ENCODE results near the gene TUBGCP4.

The TUBGCP4 gene

DNA sequence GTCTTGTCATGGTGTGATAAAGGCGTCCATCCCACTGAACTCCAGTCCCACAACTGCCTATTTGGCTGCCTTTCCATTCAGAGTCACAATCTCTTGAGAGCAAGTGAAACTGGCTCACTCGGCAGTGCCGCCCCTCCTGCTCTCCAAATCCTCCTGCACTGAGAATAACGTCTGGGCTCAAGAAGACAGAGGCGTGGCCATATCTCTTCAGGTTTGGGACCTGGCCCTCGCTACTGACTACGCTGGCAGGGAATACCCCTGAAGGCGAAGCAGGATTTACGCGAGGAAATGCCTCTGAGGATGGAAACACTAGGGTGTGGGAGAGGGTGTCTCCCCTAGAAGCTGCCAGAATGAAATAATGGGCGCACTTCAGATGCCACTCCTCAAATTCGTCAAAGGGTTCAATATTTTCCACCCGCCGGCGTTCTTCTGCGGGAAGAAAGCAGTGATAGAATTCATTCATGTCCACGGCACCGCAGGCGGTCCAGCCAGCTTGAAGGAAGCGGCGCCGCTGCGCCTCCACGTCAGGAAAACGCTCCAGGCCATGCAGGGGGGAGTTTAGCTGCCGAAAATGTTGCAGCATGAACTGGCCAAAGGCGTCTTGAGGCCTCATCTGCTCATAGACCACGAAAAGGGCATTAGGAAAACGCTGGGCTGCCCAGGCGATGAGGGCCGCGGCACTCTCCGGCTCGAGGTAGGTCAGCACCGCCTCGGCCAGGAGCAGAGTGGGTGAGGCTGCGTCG is 41.5 kb upstream of the TUBGCP4 start:
- TF ChIP-seq, protein P1, sequence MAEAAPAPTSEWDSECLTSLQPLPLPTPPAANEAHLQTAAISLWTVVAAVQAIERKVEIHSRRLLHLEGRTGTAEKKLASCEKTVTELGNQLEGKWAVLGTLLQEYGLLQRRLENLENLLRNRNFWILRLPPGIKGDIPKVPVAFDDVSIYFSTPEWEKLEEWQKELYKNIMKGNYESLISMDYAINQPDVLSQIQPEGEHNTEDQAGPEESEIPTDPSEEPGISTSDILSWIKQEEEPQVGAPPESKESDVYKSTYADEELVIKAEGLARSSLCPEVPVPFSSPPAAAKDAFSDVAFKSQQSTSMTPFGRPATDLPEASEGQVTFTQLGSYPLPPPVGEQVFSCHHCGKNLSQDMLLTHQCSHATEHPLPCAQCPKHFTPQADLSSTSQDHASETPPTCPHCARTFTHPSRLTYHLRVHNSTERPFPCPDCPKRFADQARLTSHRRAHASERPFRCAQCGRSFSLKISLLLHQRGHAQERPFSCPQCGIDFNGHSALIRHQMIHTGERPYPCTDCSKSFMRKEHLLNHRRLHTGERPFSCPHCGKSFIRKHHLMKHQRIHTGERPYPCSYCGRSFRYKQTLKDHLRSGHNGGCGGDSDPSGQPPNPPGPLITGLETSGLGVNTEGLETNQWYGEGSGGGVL (tag by site-specific recombination; IDR thresholded peaks at IDR 0.05) = no peak
- Histone ChIP-seq H3K27ac (ENCODE audit: extremely low read depth, low read depth, low read length) (peak overlapping the region; percentile 92), H3K36me3 (ENCODE audit: control insufficient read depth in 2 of 2, insufficient read depth in 1 of 2, low read length in 2 of 2) (peaks cover 0 to 18% of the 10 kb centered on the region in 2 experiments; a peak in 1 of 3 replicates), H3K4me3 (ENCODE audit: low read depth, low read length) (peak overlapping the region; percentile 70), H3K4me1 (ENCODE audit: control insufficient read depth, insufficient read depth, low read length) (peaks cover 4% of the 10 kb centered on the region; the same call in 1 of the 2 replicates), H3K9me3 (ENCODE audit: control insufficient read depth, insufficient read depth, low read depth, low read length) (no peaks in the 10 kb centered on the region)
- ChIA-PET POLR2A (interaction anchor here (0.6 kb wide), 1 partner anchor 220 kb away, joined by 5 read pairs; no protein-coding TSS in a partner anchor), CTCF (interaction anchor here (0.6 kb wide), 1 partner anchor 87 kb away, joined by 3 read pairs; no protein-coding TSS in a partner anchor)

DNA sequence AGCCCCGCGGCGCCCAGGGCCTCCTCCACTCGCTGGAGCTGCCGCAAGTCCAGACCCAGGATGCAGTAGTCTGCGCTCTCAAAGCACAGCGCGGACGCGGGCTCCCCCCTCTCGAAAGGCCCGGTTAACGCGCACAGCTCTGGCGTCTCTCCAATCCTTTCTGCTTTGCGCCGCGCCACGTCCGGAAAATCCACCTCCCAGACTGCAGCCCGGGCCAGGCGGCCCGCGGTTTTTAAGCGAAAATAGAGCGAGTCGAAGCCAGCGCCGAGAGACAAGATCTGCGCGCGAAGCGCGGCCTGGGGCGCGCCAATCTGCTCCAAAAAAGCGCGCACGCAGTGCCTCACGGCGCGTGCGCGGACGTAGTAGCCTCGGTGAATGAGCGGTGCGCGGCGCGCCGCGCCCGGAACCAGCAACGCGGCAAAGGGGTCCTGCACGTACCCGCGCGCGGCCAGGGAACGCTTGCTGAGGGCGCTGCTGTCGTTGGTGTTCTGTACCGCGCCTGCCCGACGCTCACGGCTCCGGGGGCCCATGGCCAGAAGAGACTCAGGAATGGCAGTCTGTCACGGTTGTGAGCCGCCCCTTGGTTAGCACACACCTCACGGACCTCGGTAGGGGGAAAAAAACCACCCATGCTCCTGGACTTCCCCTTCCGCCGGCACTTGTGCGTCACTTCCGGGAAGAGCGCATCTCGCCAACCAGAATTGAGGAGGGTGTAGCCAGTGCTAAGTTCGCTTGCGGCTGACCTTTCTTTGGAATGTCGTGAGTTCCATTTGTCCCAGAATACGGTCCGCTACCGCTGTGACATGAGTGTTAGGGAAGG is 40.7 kb upstream of the TUBGCP4 start, which contains the start of gene LCMT2:
LCMT2 (minus strand) TSS at position 614 of the 820 bp plus-strand sequence; CDS start at position 530, 84 bp downstream.
- Histone ChIP-seq H3K4me3 (ENCODE audit: low read depth, low read length) (peak within 1 kb of the TSS; percentile 70), H3K36me3 (ENCODE audit: control insufficient read depth in 2 of 2, insufficient read depth in 1 of 2, low read length in 2 of 2) (peaks cover 0 to 23% of the 10 kb centered on the region in 2 experiments; a peak in 1 of 3 replicates), H3K27ac (ENCODE audit: extremely low read depth, low read depth, low read length) (peak within 1 kb of the TSS; percentile 92), H3K9me3 (ENCODE audit: control insufficient read depth, insufficient read depth, low read depth, low read length) (no peaks in the 10 kb centered on the region), H3K4me1 (ENCODE audit: control insufficient read depth, insufficient read depth, low read length) (peaks cover 4% of the 10 kb centered on the region; the same call in 1 of the 2 replicates)
- CTCF ChIA-PET = no interaction called here
- POLR2A ChIA-PET = interaction anchor here (0.6 kb wide), 1 partner anchor 221 kb away, joined by 5 read pairs; no protein-coding TSS in a partner anchor
- TF ChIP-seq, protein P2, sequence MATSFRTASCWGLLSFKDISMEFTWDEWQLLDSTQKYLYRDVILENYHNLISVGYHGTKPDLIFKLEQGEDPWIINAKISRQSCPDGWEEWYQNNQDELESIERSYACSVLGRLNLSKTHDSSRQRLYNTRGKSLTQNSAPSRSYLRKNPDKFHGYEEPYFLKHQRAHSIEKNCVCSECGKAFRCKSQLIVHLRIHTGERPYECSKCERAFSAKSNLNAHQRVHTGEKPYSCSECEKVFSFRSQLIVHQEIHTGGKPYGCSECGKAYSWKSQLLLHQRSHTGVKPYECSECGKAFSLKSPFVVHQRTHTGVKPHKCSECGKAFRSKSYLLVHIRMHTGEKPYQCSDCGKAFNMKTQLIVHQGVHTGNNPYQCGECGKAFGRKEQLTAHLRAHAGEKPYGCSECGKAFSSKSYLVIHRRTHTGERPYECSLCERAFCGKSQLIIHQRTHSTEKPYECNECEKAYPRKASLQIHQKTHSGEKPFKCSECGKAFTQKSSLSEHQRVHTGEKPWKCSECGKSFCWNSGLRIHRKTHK (tag by site-specific recombination; IDR thresholded peaks at IDR 0.05) = no peak
- TF ChIP-seq ZSCAN30 (tag by site-specific recombination; IDR thresholded peaks at IDR 0.05) (no peak), ZBTB21 (tag by site-specific recombination; IDR thresholded peaks at IDR 0.05) (peak; percentile 65), ZFP3 (tag by site-specific recombination; IDR thresholded peaks at IDR 0.05; ENCODE audit: low read depth) (no peak), ZNF19 (tag by site-specific recombination; IDR thresholded peaks at IDR 0.05; ENCODE audit: low read depth) (no peak), ZNF596 (tag by site-specific recombination; IDR thresholded peaks at IDR 0.05) (peak; percentile 58), ZBTB1 (tag by site-specific recombination; IDR thresholded peaks at IDR 0.05) (no peak), ZNF529 (tag by site-specific recombination; IDR thresholded peaks at IDR 0.05; ENCODE audit: insufficient replicate concordance) (no peak), ZBTB20 (tag by site-specific recombination; IDR thresholded peaks at IDR 0.05) (peak; percentile 99), ZNF132 (tag by site-specific recombination; IDR thresholded peaks at IDR 0.05; ENCODE audit: borderline replicate concordance) (no peak), SETDB1 (IDR thresholded peaks at IDR 0.05; ENCODE audit: insufficient read length, low read length) (peak; percentile 12), GLI4 (tag by site-specific recombination; IDR thresholded peaks at IDR 0.05) (no peak), ZNF248 (tag by site-specific recombination; IDR thresholded peaks at IDR 0.05) (no peak), ZNF514 (tag by site-specific recombination; IDR thresholded peaks at IDR 0.05) (no peak), ZNF202 (tag by site-specific recombination; IDR thresholded peaks at IDR 0.05; ENCODE audit: borderline replicate concordance) (no peak)
- TF ChIP-seq, protein P3, sequence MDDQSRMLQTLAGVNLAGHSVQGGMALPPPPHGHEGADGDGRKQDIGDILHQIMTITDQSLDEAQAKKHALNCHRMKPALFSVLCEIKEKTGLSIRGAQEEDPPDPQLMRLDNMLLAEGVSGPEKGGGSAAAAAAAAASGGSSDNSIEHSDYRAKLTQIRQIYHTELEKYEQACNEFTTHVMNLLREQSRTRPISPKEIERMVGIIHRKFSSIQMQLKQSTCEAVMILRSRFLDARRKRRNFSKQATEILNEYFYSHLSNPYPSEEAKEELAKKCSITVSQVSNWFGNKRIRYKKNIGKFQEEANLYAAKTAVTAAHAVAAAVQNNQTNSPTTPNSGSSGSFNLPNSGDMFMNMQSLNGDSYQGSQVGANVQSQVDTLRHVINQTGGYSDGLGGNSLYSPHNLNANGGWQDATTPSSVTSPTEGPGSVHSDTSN (CRISPR knock-in tag; IDR thresholded peaks at IDR 0.05) = no peak; the same call in 1 of the 2 replicates
- TF ChIP-seq, protein P4, sequence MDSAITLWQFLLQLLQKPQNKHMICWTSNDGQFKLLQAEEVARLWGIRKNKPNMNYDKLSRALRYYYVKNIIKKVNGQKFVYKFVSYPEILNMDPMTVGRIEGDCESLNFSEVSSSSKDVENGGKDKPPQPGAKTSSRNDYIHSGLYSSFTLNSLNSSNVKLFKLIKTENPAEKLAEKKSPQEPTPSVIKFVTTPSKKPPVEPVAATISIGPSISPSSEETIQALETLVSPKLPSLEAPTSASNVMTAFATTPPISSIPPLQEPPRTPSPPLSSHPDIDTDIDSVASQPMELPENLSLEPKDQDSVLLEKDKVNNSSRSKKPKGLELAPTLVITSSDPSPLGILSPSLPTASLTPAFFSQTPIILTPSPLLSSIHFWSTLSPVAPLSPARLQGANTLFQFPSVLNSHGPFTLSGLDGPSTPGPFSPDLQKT (IDR thresholded peaks at IDR 0.05; ENCODE audit: borderline replicate concordance, low read depth, low read length) = no peak
- TF ChIP-seq, protein P5, sequence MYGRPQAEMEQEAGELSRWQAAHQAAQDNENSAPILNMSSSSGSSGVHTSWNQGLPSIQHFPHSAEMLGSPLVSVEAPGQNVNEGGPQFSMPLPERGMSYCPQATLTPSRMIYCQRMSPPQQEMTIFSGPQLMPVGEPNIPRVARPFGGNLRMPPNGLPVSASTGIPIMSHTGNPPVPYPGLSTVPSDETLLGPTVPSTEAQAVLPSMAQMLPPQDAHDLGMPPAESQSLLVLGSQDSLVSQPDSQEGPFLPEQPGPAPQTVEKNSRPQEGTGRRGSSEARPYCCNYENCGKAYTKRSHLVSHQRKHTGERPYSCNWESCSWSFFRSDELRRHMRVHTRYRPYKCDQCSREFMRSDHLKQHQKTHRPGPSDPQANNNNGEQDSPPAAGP (tag by site-specific recombination; IDR thresholded peaks at IDR 0.05) = 0 out of 2 replicates have a peak, but pooled peaks have one; percentile 33
- TF ChIP-seq, protein P6, sequence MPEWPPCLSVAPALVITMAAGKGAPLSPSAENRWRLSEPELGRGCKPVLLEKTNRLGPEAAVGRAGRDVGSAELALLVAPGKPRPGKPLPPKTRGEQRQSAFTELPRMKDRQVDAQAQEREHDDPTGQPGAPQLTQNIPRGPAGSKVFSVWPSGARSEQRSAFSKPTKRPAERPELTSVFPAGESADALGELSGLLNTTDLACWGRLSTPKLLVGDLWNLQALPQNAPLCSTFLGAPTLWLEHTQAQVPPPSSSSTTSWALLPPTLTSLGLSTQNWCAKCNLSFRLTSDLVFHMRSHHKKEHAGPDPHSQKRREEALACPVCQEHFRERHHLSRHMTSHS (tag by site-specific recombination; IDR thresholded peaks at IDR 0.05) = no peak
- TF ChIP-seq, protein P7, sequence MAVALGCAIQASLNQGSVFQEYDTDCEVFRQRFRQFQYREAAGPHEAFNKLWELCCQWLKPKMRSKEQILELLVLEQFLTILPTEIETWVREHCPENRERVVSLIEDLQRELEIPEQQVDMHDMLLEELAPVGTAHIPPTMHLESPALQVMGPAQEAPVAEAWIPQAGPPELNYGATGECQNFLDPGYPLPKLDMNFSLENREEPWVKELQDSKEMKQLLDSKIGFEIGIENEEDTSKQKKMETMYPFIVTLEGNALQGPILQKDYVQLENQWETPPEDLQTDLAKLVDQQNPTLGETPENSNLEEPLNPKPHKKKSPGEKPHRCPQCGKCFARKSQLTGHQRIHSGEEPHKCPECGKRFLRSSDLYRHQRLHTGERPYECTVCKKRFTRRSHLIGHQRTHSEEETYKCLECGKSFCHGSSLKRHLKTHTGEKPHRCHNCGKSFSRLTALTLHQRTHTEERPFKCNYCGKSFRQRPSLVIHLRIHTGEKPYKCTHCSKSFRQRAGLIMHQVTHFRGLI (tag by site-specific recombination; IDR thresholded peaks at IDR 0.05) = no peak

Data from HEK293 (cell line).